ENCODE results near the gene BRME1. TPM values are rescaled to one million over a fixed set of nuclear protein-coding genes. Genes with fewer than 3 reads are reported as not detected.

Gene BRME1
- total and polyA plus RNA-seq, 2 of the 13 experiments (the other 11 are each of a cell fraction or from before 2014, with no cell fraction given) = 0.74 to 1.5 TPM

GRCh38 chr19:13899912-13900584, 5.9 kb downstream of the BRME1 start (continued):
- TF ChIP-seq ZNF230 (CRISPR knock-in tag; IDR thresholded peaks at IDR 0.05) (no peak), PHB2 (IDR thresholded peaks at IDR 0.05; ENCODE audit: partially characterized antibody) (no peak), ZNF512 (CRISPR knock-in tag; IDR thresholded peaks at IDR 0.05) (no peak), ZC3H4 (CRISPR knock-in tag; IDR thresholded peaks at IDR 0.05; ENCODE audit: borderline replicate concordance) (no peak), SPEN (CRISPR knock-in tag; IDR thresholded peaks at IDR 0.05; ENCODE audit: low read depth) (no peak), ZNF790 (CRISPR knock-in tag; IDR thresholded peaks at IDR 0.05; ENCODE audit: borderline replicate concordance) (no peak), ZNF232 (CRISPR knock-in tag; IDR thresholded peaks at IDR 0.05; ENCODE audit: borderline replicate concordance) (no peak), NR2F2 (IDR thresholded peaks at IDR 0.05; ENCODE audit: borderline replicate concordance, low read depth) (no peak), ZNF142 (CRISPR knock-in tag; IDR thresholded peaks at IDR 0.05) (no peak), ZNF768 (CRISPR knock-in tag; IDR thresholded peaks at IDR 0.05) (no peak), POLR2AphosphoS2 (IDR thresholded peaks at IDR 0.05; ENCODE audit: low read depth, low read length) (no peak), GLMP (CRISPR knock-in tag; IDR thresholded peaks at IDR 0.05; ENCODE audit: borderline replicate concordance) (no peak), STAT5B (CRISPR knock-in tag; IDR thresholded peaks at IDR 0.05) (no peak)
